Mononuclear cell (primary cell): ENCODE measurements around the gene FHOD1. TPM values are rescaled to one million over a fixed set of nuclear protein-coding genes. Genes with fewer than 3 reads are reported as not detected.

Experiments used
- H3K27me3 ChIP-seq: 2 replicates; pipeline ENCODE4 v1.6.0; 2011; ENCODE audit warnings: low read length, control low read depth; ENCODE audit not compliant: insufficient read depth
- H3K4me1 ChIP-seq: 2 replicates; pipeline ENCODE4 v1.5.1; 2011; ENCODE audit warnings: mild to moderate bottlenecking, low read length, control low read depth; ENCODE audit not compliant: insufficient read depth
- H3K4me3 ChIP-seq: 2 replicates; pipeline ENCODE4 v1.5.1; 2011; ENCODE audit warnings: mild to moderate bottlenecking, low read length, moderate library complexity
- H3K9me3 ChIP-seq: 2 replicates; pipeline ENCODE4 v1.5.1; 2011; ENCODE audit warnings: low read depth, mild to moderate bottlenecking, control low read depth, low read length
- total RNA-seq: library from RNA; depleted of rRNA; stranded (reverse); fragments of >200 nt; gene quantifications from one replicate; pipeline ENCODE4 v1.2.3, GENCODE V29; 2012

Gene FHOD1
- total RNA-seq = 16.5 TPM

DNA sequence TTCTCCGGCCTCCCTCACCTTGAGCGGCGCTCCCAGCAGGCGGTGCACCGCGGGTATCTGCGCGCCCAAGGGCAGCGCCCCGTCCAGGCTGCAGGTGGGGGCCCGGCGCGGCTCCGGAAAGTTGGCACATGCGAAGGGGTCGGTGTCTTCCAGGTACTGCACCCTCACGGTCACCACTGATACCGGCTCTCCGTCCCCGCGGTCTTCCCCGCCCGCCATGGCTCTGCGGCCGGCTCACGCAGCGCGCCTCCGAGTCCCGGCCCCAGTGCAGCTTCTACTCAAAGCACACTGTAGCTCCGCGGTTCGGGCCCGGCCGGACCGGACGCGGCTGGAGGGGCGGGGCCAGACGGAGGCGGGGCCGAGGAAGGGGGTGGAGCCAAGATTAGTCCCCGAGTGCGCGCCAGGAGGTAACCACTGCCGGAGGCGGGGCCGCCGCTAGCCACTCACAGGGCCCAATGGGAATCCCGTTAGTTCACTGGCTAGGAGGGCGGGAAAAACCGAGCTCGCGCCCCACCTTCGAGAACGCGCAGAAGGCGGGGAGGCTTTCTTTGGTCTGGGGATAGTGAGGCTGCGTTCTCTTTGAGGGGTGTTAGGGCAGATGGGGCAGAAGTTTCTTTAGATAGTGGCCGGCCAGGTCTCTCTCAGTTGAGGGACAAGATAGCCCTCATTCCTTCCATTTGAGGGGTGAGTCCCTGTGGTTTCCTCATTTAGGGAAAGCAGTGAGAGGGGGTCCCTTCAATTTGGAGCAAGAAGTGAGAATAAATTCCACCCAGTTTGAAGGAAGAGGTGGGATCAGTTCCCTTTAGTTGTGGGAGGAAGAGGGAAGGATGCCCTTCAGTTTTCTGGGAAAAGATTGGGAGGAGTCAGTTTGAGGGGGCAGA is at the start of gene FHOD1:
FHOD1 (minus strand) TSS at position 290 of the 881 bp plus-strand sequence; CDS start at position 219, 71 bp downstream.
- Histone ChIP-seq H3K4me1 (peaks cover 65% of the 10 kb centered on the region), H3K4me3 (peak within 1 kb of the TSS; percentile 68), H3K27me3 (peaks cover 21% of the 10 kb centered on the region), H3K9me3 (no peaks in the 10 kb centered on the region)

DNA sequence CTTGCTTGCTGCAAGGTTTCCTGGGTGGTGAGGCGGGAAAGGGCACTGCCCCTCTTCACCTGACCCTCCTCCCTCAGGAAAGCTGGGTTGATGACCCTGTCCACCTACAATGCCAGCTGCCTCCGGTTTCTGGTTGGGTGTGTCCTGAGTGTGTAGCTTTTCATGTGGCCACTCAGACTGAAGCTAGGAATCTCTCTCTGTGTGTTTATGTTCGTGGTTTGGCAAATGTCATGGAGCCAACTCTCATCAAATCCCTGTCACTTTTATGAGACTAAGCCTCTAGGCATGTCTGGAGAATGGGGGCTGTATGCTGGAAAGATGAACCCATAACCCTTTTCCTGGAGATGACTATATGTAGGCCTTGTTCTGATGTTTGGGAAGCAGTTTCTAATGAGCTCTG is 49.1 kb upstream of the FHOD1 start:
- H3K4me1 ChIP-seq = no peaks in the 10 kb centered on the region
- H3K9me3 ChIP-seq = no peaks in the 10 kb centered on the region
- no peak overlapping the region for H3K4me3 ChIP-seq
- no peaks in the 10 kb centered on the region for H3K27me3 ChIP-seq

GRCh38 chr16:67294938-67295361 is 47.7 kb upstream of the FHOD1 start:
- Histone ChIP-seq H3K9me3 (no peaks in the 10 kb centered on the region), H3K4me1 (no peaks in the 10 kb centered on the region), H3K27me3 (no peaks in the 10 kb centered on the region), H3K4me3 (no peak overlapping the region)

DNA sequence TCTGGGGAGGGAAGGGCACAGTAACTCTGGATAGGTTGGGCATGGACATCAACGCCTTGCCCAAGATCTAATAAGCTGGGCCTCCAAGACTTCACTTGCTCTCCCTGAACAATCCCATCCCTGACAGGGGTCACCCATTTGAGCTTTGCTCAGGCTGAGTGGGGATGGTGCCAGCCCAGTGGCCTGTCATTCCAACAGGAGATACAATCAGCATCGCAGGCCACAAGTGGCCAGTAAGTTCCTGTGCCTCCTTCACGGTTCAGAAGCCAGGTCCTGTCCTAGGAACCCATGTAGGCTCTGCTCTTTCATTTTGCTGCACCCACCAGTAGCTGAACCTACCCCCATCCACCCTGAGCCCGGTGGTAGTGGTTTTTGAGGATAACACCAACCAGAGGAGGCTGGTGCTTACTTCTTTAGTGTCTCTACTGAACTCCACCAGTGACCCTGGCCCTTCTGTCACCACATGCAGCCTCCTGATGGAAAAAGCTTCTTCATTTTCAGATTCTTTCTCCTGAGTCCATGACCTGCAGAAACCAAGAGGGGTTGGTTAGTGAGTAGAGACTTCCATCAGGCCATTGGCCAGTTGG is 47.0 kb upstream of the FHOD1 start:
- no peak overlapping the region for H3K4me3 ChIP-seq
- H3K4me1 ChIP-seq = no peaks in the 10 kb centered on the region
- H3K27me3 ChIP-seq = no peaks in the 10 kb centered on the region

GRCh38 chr16:67291461-67291860 is 44.2 kb upstream of the FHOD1 start:
- Histone ChIP-seq H3K4me3 (no peak overlapping the region), H3K4me1 (no peaks in the 10 kb centered on the region), H3K27me3 (no peaks in the 10 kb centered on the region), H3K9me3 (no peaks in the 10 kb centered on the region)

More for the DNA sequence above, 47.0 kb upstream of the FHOD1 start:
- H3K9me3 ChIP-seq = no peaks in the 10 kb centered on the region

GRCh38 chr16:67287960-67288359 is 40.7 kb upstream of the FHOD1 start:
- no peaks in the 10 kb centered on the region for H3K4me1 ChIP-seq
- no peak overlapping the region for H3K4me3 ChIP-seq
- H3K27me3 ChIP-seq = no peaks in the 10 kb centered on the region
- no peaks in the 10 kb centered on the region for H3K9me3 ChIP-seq

DNA sequence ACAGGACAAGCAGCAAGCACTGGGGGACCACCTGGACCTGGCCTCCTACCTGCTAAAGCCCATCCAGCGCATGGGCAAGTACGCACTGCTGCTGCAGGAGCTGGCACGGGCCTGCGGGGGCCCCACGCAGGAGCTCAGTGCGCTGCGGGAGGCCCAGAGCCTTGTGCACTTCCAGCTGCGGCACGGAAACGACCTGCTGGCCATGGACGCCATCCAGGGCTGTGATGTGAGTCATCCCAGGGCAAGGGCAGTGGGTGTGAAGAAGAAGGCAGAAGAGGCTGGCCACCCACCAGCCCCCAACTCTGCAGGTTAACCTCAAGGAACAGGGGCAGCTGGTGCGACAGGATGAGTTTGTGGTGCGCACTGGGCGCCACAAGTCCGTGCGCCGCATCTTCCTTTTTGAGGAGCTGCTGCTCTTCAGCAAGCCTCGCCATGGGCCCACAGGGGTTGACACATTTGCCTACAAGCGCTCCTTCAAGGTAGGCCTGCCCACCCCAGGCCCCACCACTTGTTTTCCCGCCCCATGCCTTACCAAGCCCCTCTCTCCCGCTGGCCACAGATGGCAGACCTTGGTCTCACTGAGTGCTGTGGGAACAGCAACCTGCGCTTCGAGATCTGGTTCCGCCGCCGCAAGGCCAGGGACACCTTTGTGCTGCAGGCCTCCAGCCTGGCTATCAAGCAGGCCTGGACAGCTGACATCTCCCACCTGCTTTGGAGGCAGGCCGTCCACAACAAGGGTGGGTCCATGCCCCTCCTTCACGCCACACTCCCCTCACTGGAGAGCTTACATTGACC is 39.4 kb upstream of the FHOD1 start:
- Histone ChIP-seq H3K4me3 (no peak overlapping the region), H3K27me3 (no peaks in the 10 kb centered on the region), H3K4me1 (no peaks in the 10 kb centered on the region), H3K9me3 (no peaks in the 10 kb centered on the region)

DNA sequence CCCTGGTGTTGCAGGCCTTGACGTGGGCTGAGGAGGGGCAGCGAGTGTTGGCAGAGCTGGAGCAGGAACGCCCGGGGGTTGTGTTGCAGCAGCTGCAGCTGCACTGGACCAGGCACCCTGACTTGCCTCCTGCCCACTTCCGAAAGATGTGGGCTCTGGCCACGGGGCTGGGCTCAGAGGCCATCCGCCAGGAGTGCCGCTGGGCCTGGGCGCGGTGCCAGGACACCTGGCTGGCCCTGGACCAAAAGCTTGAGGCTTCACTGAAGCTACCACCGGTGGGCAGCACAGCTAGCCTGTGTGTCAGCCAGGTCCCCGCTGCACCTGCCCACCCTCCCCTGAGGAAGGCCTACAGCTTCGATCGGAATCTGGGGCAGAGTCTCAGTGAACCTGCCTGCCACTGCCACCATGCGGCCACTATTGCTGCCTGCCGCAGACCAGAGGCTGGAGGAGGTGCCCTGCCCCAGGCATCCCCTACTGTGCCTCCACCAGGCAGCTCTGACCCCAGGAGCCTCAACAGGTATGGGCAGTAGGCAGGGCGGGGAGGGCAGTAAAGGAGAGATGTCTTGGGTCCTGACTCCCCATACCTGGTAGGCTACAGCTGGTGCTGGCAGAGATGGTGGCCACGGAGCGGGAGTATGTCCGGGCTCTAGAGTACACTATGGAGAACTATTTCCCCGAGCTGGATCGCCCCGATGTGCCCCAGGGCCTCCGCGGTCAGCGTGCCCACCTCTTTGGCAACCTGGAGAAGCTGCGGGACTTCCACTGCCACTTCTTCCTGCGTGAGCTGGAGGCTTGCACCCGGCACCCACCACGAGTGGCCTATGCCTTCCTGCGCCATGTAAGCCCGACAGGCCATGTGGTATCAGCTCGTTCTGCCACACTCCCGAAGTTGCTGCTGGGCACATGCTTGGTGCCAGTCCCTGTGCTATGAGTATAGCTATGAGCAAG is 37.7 kb upstream of the FHOD1 start:
- H3K9me3 ChIP-seq = no peaks in the 10 kb centered on the region
- H3K4me3 ChIP-seq = no peak overlapping the region
- H3K27me3 ChIP-seq = no peaks in the 10 kb centered on the region
- H3K4me1 ChIP-seq = no peaks in the 10 kb centered on the region

DNA sequence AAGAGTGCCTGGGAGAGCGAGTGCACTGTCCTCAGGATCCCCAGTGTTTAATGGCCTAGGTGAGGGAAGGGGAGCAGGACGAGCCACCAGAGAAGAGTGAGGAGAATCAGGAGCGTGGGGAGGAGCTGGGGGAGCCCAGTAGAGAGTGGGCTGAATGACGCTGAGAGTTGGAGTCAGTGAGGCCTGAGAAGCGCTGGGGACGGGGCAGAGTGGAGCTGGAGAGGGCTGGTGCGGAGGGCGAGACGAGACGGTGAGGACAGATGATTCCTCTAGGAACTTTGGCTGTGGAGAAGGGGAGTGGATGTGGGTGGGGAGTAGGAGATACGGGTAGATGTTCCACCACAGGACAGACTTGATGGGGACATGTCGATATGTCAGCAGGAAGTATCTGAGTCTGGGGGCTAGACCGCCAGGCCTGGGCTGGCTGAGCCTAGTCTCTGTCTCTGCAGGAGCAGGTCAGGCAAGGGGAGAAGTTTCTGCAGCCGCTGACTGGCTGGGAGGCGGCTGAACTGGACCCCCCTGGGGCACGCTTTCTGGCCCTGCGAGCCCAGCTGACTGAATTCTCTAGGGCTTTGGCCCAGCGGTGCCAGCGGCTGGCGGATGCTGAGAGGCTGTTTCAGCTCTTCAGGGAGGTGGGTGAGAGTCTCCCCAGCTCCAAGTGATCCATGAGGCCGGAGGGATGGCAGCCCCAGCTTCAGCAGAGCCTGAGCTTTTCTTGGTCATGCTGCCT is 36.7 kb upstream of the FHOD1 start:
- Histone ChIP-seq H3K4me1 (peaks cover 6% of the 10 kb centered on the region), H3K9me3 (no peaks in the 10 kb centered on the region), H3K27me3 (no peaks in the 10 kb centered on the region), H3K4me3 (no peak overlapping the region)

GRCh38 chr16:67283039-67283825 is 36.0 kb upstream of the FHOD1 start:
- Histone ChIP-seq H3K9me3 (no peaks in the 10 kb centered on the region), H3K27me3 (no peaks in the 10 kb centered on the region), H3K4me3 (no peak overlapping the region), H3K4me1 (peaks cover 12% of the 10 kb centered on the region)

DNA sequence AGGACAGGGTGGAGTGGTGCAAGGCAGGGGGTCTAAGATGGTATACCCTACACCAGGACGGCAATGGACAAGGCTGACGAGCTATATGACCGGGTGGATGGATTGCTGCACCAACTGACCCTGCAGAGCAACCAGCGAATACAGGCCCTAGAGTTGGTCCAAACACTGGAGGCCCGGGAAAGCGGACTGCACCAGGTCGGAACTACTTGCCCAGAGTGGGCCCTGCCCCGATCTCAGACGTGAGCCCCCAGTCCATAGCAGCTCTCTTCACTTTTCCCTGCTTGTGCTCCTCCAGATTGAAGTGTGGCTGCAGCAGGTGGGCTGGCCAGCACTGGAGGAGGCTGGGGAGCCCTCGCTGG is 35.1 kb upstream of the FHOD1 start:
- Histone ChIP-seq H3K4me1 (peaks cover 18% of the 10 kb centered on the region), H3K9me3 (no peaks in the 10 kb centered on the region)

GRCh38 chr16:67281536-67282446 is 34.5 kb upstream of the FHOD1 start:
- Histone ChIP-seq H3K4me3 (no peak overlapping the region), H3K4me1 (peaks cover 18% of the 10 kb centered on the region), H3K27me3 (no peaks in the 10 kb centered on the region), H3K9me3 (no peaks in the 10 kb centered on the region)

More for the DNA sequence above, 35.1 kb upstream of the FHOD1 start:
- no peaks in the 10 kb centered on the region for H3K27me3 ChIP-seq
- no peak overlapping the region for H3K4me3 ChIP-seq
